A549 (cell line): ENCODE results near the gene ARHGEF28. TPM values are rescaled to one million over a fixed set of nuclear protein-coding genes. Genes with fewer than 3 reads are reported as not detected.
A peak's percentile ranks its signal among the peaks of the same experiment; 100 is the strongest.

Experiments used
- ATAC-seq, 2 experiments: fragments of 200-7000 bp in 1 of 2; fragments of >200 bp in 1 of 2; cut with Nextera tagmentation in 1 of 2; cut with Tn5 transposase in 1 of 2; 3 replicates each; pipeline versions ENCODE4 v1.8.0 to v1.9.1; 2018 to 2020; ENCODE audit warnings: mild to moderate bottlenecking in 1 of 2, moderate library complexity in 1 of 2
- CTCF ChIA-PET: fragments of 300-600 bp; sonication (Branson Sonifier 250); formaldehyde crosslinking; extraction: SDS; loops from one replicate; lab custom pipeline; 2021; ENCODE audit warnings: antibody characterized with exemption, inconsistent platforms; lab: Yijun Ruan, JAX
- POLR2A ChIA-PET: fragments of 350-600 bp; formaldehyde crosslinking; extraction: SDS; loops from one replicate; lab custom pipeline; 2021; ENCODE audit warnings: antibody characterized with exemption, inconsistent platforms; lab: Yijun Ruan, JAX
- DNase-seq, 2 experiments: peaks; one replicate each; pipeline versions ENCODE4 v3.0.0 to v3.0.0-alpha.2; 2011 to 2016; ENCODE audit warnings: low read depth in 1 of 2, low spot score in 1 of 2
- FAIRE-seq: peaks from 2 replicates; lab custom pipeline; 2011; peaks lifted over from hg19 to GRCh38; lab: Jason Lieb, UNC
- H3K27ac ChIP-seq, 2 experiments: fragments of >200 bp; sonication (Bioruptor Twin); formaldehyde crosslinking; 3 replicates each; pipeline ENCODE4 v1.5.1; 2016 to 2017
- H3K4me1 ChIP-seq: fragments of >200 bp; sonication (Bioruptor Twin); formaldehyde crosslinking; 3 replicates; pipeline ENCODE4 v1.6.1; 2016
- H3K4me2 ChIP-seq: fragments of >200 bp; sonication (Bioruptor Twin); formaldehyde crosslinking; 3 replicates; pipeline ENCODE4 v1.6.1; 2016
- H3K4me3 ChIP-seq: fragments of >200 bp; sonication (Bioruptor Twin); formaldehyde crosslinking; 3 replicates; pipeline ENCODE4 v1.5.1; 2016
- H3K9me3 ChIP-seq: fragments of >200 bp; sonication (Bioruptor Twin); formaldehyde crosslinking; 3 replicates; pipeline ENCODE4 v1.6.1; 2016
- BHLHE40 ChIP-seq: IDR thresholded peaks from 2 replicates; pipeline ENCODE4 v1.6.1; 2012; ENCODE audit warnings: low read depth, low read length, inconsistent platforms
- CBX2 ChIP-seq: fragments of 200-600 bp; sonication (generic); IDR thresholded peaks from 2 replicates; pipeline ENCODE4 v1.6.1; 2016; ENCODE audit warnings: low read depth, mild to moderate bottlenecking, borderline replicate concordance
- CEBPB ChIP-seq, 2 experiments: fragments of >200 bp in 1 of 2; sonication (Bioruptor Twin) in 1 of 2; formaldehyde crosslinking in 1 of 2; IDR thresholded peaks; 2 replicates each; pipeline ENCODE4 v1.6.1; 2012 to 2016
- CHD2 ChIP-seq: fragments of 150-350 bp; IDR thresholded peaks from 2 replicates; pipeline ENCODE4 v1.6.1; 2014; ENCODE audit warnings: low read length; ENCODE audit not compliant: partially characterized antibody
- EHF ChIP-seq: fragments of 250-450 bp; sonication (Bioruptor Pico); IDR thresholded peaks from 2 replicates; pipeline ENCODE4 v1.5.0; 2020; ENCODE audit warnings: mild to moderate bottlenecking
- FOSL2 ChIP-seq, 2 experiments: fragments of 450-650 bp in 1 of 2; fragments of >200 bp in 1 of 2; sonication (Bioruptor Twin) in 1 of 2; formaldehyde crosslinking; IDR thresholded peaks; 2 replicates each; pipeline versions ENCODE4 v1.5.0 to v1.6.1; 2016 to 2020; ENCODE audit warnings: mild to moderate bottlenecking in 1 of 2, moderate library complexity in 1 of 2
- GATA3 ChIP-seq: IDR thresholded peaks from 2 replicates; pipeline ENCODE4 v1.6.1; 2012; ENCODE audit warnings: borderline replicate concordance
- HEYL ChIP-seq: fragments of 250-450 bp; sonication (Bioruptor Pico); IDR thresholded peaks from 2 replicates; pipeline ENCODE4 v1.8.0; 2021; ENCODE audit warnings: mild to moderate bottlenecking, moderate library complexity
- HOXA7 ChIP-seq: fragments of 250-450 bp; sonication (Bioruptor Pico); IDR thresholded peaks from 2 replicates; pipeline ENCODE4 v1.5.0; 2020; ENCODE audit warnings: mild to moderate bottlenecking, moderate library complexity
- HOXB13 ChIP-seq: fragments of 250-450 bp; sonication (Bioruptor Pico); IDR thresholded peaks from 2 replicates; pipeline ENCODE4 v1.5.0; 2020; ENCODE audit warnings: low read depth, mild to moderate bottlenecking, moderate library complexity
- HOXB5 ChIP-seq: fragments of 250-450 bp; sonication (Bioruptor Pico); IDR thresholded peaks from 2 replicates; pipeline ENCODE4 v1.5.0; 2020; ENCODE audit warnings: mild to moderate bottlenecking, moderate library complexity
- NPAS2 ChIP-seq: fragments of 250-450 bp; sonication (Bioruptor Pico); IDR thresholded peaks from 2 replicates; pipeline ENCODE4 v1.8.0; 2022; ENCODE audit warnings: mild to moderate bottlenecking, moderate library complexity, borderline replicate concordance
- RARB ChIP-seq: fragments of 250-450 bp; sonication (Bioruptor Pico); IDR thresholded peaks from 2 replicates; pipeline ENCODE4 v1.8.0; 2021; ENCODE audit warnings: mild to moderate bottlenecking, moderate library complexity
- RCOR1 ChIP-seq: fragments of 150-350 bp; IDR thresholded peaks from 2 replicates; pipeline ENCODE4 v1.6.1; 2014; ENCODE audit warnings: antibody characterized with exemption, low read length, low read depth
- ZC3H11A ChIP-seq: fragments of 450-650 bp; IDR thresholded peaks from 2 replicates; pipeline ENCODE4 v1.6.1; 2014; ENCODE audit warnings: antibody characterized with exemption, mild to moderate bottlenecking
- ZSCAN20 ChIP-seq: fragments of 250-450 bp; sonication (Bioruptor Pico); IDR thresholded peaks from 2 replicates; pipeline ENCODE4 v1.8.0; 2022; ENCODE audit warnings: mild to moderate bottlenecking, moderate library complexity
- WGBS: methylation state at CpG from one replicate; pipeline ENCODE4 v1.1.6; 2017; ENCODE audit errors: missing lambda C conversion rate; 5-methylcytosine and 5-hydroxymethylcytosine counted together
- polyA plus RNA-seq, 4 experiments: library from polyadenylated mRNA; depleted of rRNA in 3 of 4; stranded (reverse); fragments of >200 nt; fragmentation: RNase III in 1 of 4; extraction: RNeasy Plus Mini Kit Qiagen cat#74134 plus additional on column Dnase treatment in 1 of 4; gene quantifications; 2 replicates in 3 of 4; 3 replicates in 1 of 4; pipeline ENCODE4 v1.2.3, GENCODE V29; 2011 to 2017
- TF ChIP-seq, protein P1 (sequence below): fragments of >200 bp; sonication (Bioruptor Twin); formaldehyde crosslinking; IDR thresholded peaks from 3 replicates; pipeline ENCODE4 v1.6.1; 2016
- TF ChIP-seq, protein P2 (sequence below): fragments of 250-450 bp; sonication (Bioruptor Pico); IDR thresholded peaks from 2 replicates; pipeline ENCODE4 v1.5.0; 2021; ENCODE audit warnings: mild to moderate bottlenecking, moderate library complexity, borderline replicate concordance

ARHGEF28 gene
- polyA plus RNA-seq, 2 of the 4 experiments (the other 2 are of a cell fraction), result 17.0 to 22.3 TPM

DNA sequence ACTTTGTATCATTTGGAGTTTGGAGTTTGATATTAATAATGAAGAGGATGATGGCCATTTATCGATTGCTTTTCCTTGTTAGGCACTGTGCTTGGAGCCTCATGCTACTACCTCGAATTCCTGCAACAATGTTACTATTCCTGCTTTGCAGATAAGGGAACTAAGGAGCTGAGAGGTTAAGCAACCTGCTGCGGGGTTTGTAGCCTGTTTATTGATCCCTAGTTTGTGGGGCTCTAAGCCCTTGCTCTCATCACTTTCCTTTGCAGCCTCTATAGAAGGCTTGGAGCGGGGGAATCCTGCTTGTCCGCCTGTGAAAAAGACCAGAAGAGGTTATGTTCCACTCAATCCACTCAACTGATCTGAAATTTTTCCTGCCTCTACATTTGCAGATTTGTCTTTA, 15.8 kb downstream of the ARHGEF28 start:
- FAIRE-seq, result no peak
- WGBS, result 82% methylated on average over 5 of the region's 5 CpGs
- TF ChIP-seq, protein P1, sequence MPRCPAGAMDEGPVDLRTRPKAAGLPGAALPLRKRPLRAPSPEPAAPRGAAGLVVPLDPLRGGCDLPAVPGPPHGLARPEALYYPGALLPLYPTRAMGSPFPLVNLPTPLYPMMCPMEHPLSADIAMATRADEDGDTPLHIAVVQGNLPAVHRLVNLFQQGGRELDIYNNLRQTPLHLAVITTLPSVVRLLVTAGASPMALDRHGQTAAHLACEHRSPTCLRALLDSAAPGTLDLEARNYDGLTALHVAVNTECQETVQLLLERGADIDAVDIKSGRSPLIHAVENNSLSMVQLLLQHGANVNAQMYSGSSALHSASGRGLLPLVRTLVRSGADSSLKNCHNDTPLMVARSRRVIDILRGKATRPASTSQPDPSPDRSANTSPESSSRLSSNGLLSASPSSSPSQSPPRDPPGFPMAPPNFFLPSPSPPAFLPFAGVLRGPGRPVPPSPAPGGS, result no peak
- TF ChIP-seq ZSCAN20 (CRISPR knock-in tag), result no peak
- no peak for TF ChIP-seq ZC3H11A
- no peak for TF ChIP-seq EHF
- TF ChIP-seq FOSL2 (IDR thresholded peaks at IDR 0.05), result no peak
- no peak for TF ChIP-seq FOSL2 (CRISPR knock-in tag; IDR thresholded peaks at IDR 0.05)
- TF ChIP-seq RARB (CRISPR knock-in tag), result no peak
- no peak for TF ChIP-seq HOXA7
- DNase-seq, result no peak
- ChIA-PET CTCF (interaction anchor here (1.8 kb wide), 1 partner anchor 10 kb away, joined by 8 read pairs; no protein-coding TSS in a partner anchor), POLR2A (no interaction called here)
- H3K9me3 ChIP-seq, result no peaks in the 10 kb centered on the region
- H3K4me2 ChIP-seq, result peak overlapping the region; percentile 90
- H3K4me3 ChIP-seq, result no peak overlapping the region
- H3K4me1 ChIP-seq, result peaks cover 71% of the 10 kb centered on the region
- ATAC-seq, result no peak; a peak in 1 of 6 replicates
- peak overlapping the region; percentile 19 to 71; a peak in 4 of 6 replicates for H3K27ac ChIP-seq

DNA sequence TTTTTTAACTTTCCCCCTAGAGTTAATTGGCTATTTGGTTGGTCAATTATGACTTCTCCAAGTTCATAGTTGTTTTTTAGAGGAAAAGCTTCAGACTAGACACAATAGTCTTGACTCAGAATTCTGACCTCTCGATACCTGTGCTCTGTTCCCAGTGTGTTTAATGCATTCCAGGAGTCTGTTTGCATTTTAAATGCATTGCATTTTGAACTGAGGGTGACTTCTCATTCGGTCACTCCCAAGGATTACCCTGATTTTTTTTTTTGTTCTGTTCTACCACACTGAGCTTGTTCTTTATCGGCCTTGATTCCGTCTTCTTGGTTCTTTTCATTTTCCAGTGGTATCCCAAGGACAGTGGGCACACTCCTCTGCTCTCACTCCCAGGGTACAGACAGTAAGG, 16.3 kb downstream of the ARHGEF28 start:
- POLR2A ChIA-PET, result no interaction called here
- WGBS, result 43% methylated on average over 4 of the region's 4 CpGs
- TF ChIP-seq, protein P2, sequence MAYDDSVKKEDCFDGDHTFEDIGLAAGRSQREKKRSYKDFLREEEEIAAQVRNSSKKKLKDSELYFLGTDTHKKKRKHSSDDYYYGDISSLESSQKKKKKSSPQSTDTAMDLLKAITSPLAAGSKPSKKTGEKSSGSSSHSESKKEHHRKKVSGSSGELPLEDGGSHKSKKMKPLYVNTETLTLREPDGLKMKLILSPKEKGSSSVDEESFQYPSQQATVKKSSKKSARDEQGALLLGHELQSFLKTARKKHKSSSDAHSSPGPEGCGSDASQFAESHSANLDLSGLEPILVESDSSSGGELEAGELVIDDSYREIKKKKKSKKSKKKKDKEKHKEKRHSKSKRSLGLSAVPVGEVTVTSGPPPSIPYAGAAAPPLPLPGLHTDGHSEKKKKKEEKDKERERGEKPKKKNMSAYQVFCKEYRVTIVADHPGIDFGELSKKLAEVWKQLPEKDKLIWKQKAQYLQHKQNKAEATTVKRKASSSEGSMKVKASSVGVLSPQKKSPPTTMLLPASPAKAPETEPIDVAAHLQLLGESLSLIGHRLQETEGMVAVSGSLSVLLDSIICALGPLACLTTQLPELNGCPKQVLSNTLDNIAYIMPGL (CRISPR knock-in tag), result no peak
- no peak for TF ChIP-seq HEYL (CRISPR knock-in tag)
- no peak for TF ChIP-seq HOXB13 (CRISPR knock-in tag)
- TF ChIP-seq RCOR1, result no peak
- no peak for TF ChIP-seq CHD2
- TF ChIP-seq HOXA7, result no peak
- TF ChIP-seq CEBPB (IDR thresholded peaks at IDR 0.05), result no peak
- no peak for TF ChIP-seq ZSCAN20 (CRISPR knock-in tag)
- TF ChIP-seq GATA3, result no peak
- H3K4me2 ChIP-seq, result peak overlapping the region; percentile 90
- H3K27ac ChIP-seq, result peak overlapping the region; percentile 19 to 71; a peak in 4 of 6 replicates
- ATAC-seq (peak in 1 of 2 experiments; percentile 41; a peak in 2 of 6 replicates), DNase-seq (no peak), FAIRE-seq (no peak)
- H3K4me1 ChIP-seq, result peaks cover 67% of the 10 kb centered on the region
- H3K9me3 ChIP-seq, result no peaks in the 10 kb centered on the region
- no peak overlapping the region for H3K4me3 ChIP-seq
- CTCF ChIA-PET, result interaction anchor here (1.6 to 1.8 kb wide), 2 partner anchors 9 to 25 kb away, joined by 3 to 8 read pairs; no protein-coding TSS in a partner anchor

DNA sequence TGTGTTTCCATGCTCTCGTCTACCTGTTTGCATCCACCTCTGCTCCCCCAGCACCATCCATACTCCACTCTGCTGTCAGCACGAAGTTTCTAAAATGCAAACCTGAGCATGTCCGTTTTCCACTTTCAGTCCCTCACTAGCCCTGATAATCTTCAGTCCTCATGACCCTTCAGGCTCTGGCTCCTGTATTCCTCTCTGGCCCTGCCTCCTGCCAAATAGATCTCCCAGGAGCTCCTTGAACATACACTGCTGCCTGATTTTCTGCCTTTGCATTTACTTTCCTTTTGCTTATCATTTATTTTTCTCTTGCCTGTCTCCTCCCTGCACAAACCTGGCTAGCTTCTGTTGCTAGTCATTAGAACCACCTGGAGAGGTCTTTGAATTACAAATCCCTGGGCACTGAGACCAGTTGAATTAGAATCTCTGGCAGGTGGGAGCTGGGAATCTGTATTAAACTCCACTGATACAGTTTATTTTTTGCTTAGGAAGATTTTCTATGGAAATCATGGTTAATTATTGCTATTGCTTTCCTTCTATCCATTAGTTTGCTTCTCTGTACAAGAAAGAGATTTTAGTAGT, 18.5 kb downstream of the ARHGEF28 start:
- Histone ChIP-seq H3K4me1 (peaks cover 45% of the 10 kb centered on the region), H3K4me2 (peak overlapping the region; percentile 20; the same call in 1 of the 3 replicates), H3K9me3 (no peaks in the 10 kb centered on the region)
- ChIA-PET CTCF (interaction anchor here (1.0 to 1.5 kb wide), 3 partner anchors 13 to 169 kb away, joined by 3 read pairs; no protein-coding TSS in a partner anchor), POLR2A (no interaction called here)
- WGBS, result 79% methylated on average over 3 of the region's 3 CpGs
- DNase-seq (no peak), ATAC-seq (peak in 1 of 2 experiments; percentile 22; a peak in 2 of 6 replicates)
- TF ChIP-seq NPAS2, result no peak
- TF ChIP-seq HOXB5 (CRISPR knock-in tag), result no peak
- no peak for TF ChIP-seq BHLHE40
- no peak for TF ChIP-seq CBX2
- TF ChIP-seq, all 56 proteins: peak for 0
- FAIRE-seq, result no peak
- Histone ChIP-seq H3K27ac (peak overlapping the region in 1 of 2 experiments; percentile 41; a peak in 2 of 6 replicates), H3K4me3 (no peak overlapping the region)
